Memory B cell (primary cell): ENCODE measurements around the gene RGS10.

Experiments used
- ATAC-seq: fragments of 150-1000 bp; cut with Tn5 transposase; 2 replicates; pipeline ENCODE4 v1.10.0; 2021; ENCODE audit warnings: low read depth, mild to moderate bottlenecking, moderate library complexity
- DNase-seq, 2 donors: peaks; one replicate each; pipeline ENCODE4 v3.0.0; 2022; ENCODE audit warnings: low spot score in 2 of 2
- H3K27ac Mint-ChIP-seq: one replicate; pipeline ENCODE4 v1.8.0; 2022; ENCODE audit warnings: mild to moderate bottlenecking, moderate library complexity, mixed read lengths
- H3K27me3 Mint-ChIP-seq: one replicate; pipeline ENCODE4 v1.8.0; 2022; ENCODE audit warnings: mixed read lengths
- H3K36me3 Mint-ChIP-seq: one replicate; pipeline ENCODE4 v1.8.0; 2022; ENCODE audit warnings: mild to moderate bottlenecking, mixed read lengths
- H3K4me1 Mint-ChIP-seq: one replicate; pipeline ENCODE4 v1.8.0; 2022; ENCODE audit warnings: mixed read lengths
- H3K4me3 Mint-ChIP-seq: one replicate; pipeline ENCODE4 v1.8.0; 2022; ENCODE audit warnings: mild to moderate bottlenecking, moderate library complexity, mixed read lengths
- H3K9me3 Mint-ChIP-seq: one replicate; pipeline ENCODE4 v1.8.0; 2022; ENCODE audit warnings: mixed read lengths

The RGS10 gene

DNA sequence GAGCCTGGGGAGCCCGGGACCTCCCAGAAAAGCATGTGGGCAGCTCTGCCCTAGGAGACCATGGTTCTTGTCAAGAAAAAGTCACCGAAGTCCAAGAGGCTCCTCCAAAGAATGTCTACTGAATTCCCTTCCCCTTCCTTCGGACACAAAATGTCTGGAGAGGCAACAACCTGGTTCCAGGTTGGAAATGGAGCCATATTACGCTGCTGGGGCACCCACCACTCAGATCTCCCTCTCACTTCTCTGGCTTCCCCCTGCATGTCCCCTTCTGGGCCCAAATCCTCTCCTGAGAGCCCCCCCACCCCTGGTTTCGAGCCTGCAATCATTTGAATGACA lies 52.6 kb downstream of the RGS10 start:
- H3K27ac Mint-ChIP-seq, result no peak overlapping the region
- H3K4me3 Mint-ChIP-seq, result peak overlapping the region; percentile 91
- DNase-seq (no peak), ATAC-seq (no peak)
- H3K9me3 Mint-ChIP-seq, result no peaks in the 10 kb centered on the region
- no peaks in the 10 kb centered on the region for H3K27me3 Mint-ChIP-seq
- no peaks in the 10 kb centered on the region for H3K4me1 Mint-ChIP-seq
- H3K36me3 Mint-ChIP-seq, result no peaks in the 10 kb centered on the region

DNA sequence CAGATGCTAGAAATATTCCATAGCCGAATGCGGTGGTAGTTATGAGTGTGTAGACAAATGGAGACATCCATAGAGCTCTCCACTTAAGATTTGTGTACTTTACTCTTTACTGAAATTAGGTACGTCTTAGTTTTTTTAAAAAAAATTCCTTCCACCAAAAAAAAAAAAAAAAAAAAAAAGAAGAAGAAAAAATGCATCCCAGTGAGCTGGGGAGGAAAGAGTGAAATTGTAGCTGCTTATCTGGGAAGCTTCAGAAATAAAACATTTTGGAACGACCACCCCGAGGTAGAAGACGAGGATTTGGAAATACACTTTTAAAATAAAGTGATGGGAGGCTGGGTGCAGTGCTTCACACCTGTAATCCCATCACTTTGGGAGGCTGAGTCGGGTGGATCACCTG lies 53.8 kb downstream of the RGS10 start:
- Mint-ChIP-seq H3K9me3 (no peaks in the 10 kb centered on the region), H3K36me3 (no peaks in the 10 kb centered on the region), H3K27ac (no peak overlapping the region), H3K4me3 (no peak overlapping the region), H3K27me3 (no peaks in the 10 kb centered on the region), H3K4me1 (no peaks in the 10 kb centered on the region)
- DNase-seq, result no peak
- no peak for ATAC-seq

DNA sequence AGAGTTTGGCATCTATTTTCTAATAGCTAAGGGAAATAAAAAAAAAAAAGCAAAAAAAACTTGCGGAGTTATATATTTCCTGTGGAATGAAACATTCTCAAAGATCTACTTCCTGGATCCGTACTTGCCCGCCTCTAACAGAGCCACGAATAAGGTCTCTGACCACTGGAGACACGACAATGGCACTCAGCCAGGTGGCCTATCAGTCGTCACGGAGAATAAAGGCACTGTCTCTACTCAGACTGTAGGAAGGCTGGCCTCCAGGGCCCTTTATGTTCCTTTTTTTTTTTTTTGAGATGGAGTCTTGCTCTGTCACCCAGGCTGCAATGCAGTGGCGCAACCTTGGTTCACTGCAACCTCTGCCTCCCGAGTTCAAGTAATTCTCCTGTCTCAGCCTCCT lies 58.7 kb downstream of the RGS10 start:
- Mint-ChIP-seq H3K4me1 (peaks cover 3% of the 10 kb centered on the region), H3K27ac (no peak overlapping the region), H3K36me3 (no peaks in the 10 kb centered on the region), H3K4me3 (no peak overlapping the region), H3K27me3 (peaks cover 1% of the 10 kb centered on the region), H3K9me3 (peaks cover 2% of the 10 kb centered on the region)
- DNase-seq (no peak), ATAC-seq (no peak)

DNA sequence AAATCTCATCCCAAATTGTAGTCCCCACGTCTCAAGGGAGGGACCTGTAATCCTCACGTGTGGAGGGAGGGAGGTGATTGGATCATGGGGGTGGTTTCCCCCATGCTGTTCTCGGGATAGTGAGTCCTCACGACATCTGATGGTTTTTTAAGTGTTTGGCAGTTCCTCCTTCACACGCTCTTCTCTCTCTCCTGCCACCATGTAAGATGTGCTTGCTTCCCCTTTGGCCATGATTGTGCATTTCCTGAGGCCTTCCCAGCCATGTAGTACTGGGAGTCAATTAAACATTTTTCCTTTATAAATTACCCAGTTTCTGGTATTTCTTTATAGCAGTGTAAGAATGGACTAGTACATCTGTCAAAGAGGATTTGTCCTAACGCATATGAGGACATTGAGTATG lies 59.5 kb downstream of the RGS10 start:
- H3K27ac Mint-ChIP-seq, result no peak overlapping the region
- H3K9me3 Mint-ChIP-seq, result peaks cover 2% of the 10 kb centered on the region
- H3K4me3 Mint-ChIP-seq, result no peak overlapping the region
- DNase-seq, result no peak
- no peak for ATAC-seq
- H3K4me1 Mint-ChIP-seq, result peaks cover 10% of the 10 kb centered on the region
- H3K27me3 Mint-ChIP-seq, result peaks cover 1% of the 10 kb centered on the region
- no peaks in the 10 kb centered on the region for H3K36me3 Mint-ChIP-seq

DNA sequence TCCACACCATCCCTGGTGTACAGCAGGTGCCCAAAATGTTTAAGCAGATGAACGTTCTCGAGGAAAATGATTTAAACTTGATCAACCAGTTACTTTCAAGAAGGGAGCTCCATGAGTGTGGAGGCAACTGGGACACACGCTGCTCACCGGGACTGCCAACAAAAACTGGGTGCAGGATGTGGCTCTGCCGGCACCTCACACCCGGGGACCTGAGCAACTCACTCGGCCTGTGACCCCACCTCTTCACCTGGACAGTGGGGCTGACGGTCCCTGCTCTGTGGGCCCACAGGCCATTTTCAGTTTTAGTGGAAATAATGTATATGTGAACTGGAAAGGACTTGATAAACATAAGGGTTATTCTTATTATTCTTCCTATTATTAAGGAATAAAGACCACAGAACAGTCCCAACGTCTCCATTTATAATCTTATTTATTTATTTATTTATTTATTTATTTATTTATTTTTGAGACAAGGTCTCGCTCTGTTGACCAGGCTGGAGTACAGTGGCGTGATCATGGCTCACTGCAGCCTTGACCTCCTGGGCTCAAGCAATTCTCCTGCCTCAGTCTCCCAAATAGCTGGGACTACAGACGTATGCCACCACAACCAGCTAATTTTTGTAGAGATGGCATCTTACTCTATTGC lies 60.6 kb downstream of the RGS10 start:
- DNase-seq, result no peak
- no peak overlapping the region for H3K4me3 Mint-ChIP-seq
- H3K36me3 Mint-ChIP-seq, result no peaks in the 10 kb centered on the region
- peaks cover 1% of the 10 kb centered on the region for H3K27me3 Mint-ChIP-seq
- no peak overlapping the region for H3K27ac Mint-ChIP-seq
- H3K4me1 Mint-ChIP-seq, result peaks cover 20% of the 10 kb centered on the region
- no peak for ATAC-seq
- peaks cover 2% of the 10 kb centered on the region for H3K9me3 Mint-ChIP-seq

DNA sequence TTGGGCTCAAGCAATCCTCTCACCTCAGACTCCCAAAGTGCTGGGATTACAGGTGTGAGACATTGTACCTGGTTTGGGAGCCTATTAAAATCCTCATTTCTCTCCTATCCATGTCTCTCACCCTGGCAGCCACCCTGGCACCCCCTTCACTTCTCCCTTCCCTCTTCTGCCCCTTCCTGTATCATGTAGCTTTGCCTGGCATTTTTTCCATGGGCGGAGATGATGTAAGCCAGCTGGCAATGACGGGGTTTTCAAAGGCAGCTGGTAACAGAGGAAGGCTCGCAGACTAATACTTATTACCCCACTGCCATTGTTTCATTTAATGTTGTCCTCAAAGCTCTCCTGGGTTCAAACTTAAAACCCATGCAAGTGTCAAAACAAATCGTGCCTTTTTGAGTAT lies 61.9 kb downstream of the RGS10 start:
- no peak for DNase-seq
- no peaks in the 10 kb centered on the region for H3K36me3 Mint-ChIP-seq
- ATAC-seq, result no peak
- peaks cover 22% of the 10 kb centered on the region for H3K4me1 Mint-ChIP-seq
- no peak overlapping the region for H3K4me3 Mint-ChIP-seq
- peaks cover 2% of the 10 kb centered on the region for H3K9me3 Mint-ChIP-seq
- H3K27ac Mint-ChIP-seq, result no peak overlapping the region
- H3K27me3 Mint-ChIP-seq, result peaks cover 1% of the 10 kb centered on the region

DNA sequence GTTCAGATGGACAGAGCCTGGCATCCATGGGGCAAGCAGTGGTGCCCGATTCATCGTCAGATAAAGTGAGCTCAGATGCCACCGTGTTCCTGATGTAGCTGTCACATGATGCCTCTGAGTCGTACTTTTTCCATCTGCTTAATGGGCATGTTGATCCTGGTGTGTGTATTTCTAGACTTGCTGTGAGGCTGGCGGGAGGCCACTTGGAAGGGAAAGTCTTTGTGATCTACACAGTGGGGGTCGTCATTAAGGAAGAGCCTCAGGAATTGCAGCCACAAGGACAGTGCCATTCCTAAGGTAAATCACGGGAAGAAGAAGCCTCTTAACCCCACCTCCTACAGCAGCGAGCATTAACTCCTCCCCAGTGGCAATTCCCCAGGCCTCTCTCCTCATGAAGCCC lies 63.0 kb downstream of the RGS10 start:
- H3K4me1 Mint-ChIP-seq, result peaks cover 22% of the 10 kb centered on the region
- no peaks in the 10 kb centered on the region for H3K36me3 Mint-ChIP-seq
- no peak overlapping the region for H3K27ac Mint-ChIP-seq
- ATAC-seq (no peak), DNase-seq (no peak)
- H3K4me3 Mint-ChIP-seq, result no peak overlapping the region
- H3K27me3 Mint-ChIP-seq, result peaks cover 1% of the 10 kb centered on the region
- H3K9me3 Mint-ChIP-seq, result peaks cover 2% of the 10 kb centered on the region

DNA sequence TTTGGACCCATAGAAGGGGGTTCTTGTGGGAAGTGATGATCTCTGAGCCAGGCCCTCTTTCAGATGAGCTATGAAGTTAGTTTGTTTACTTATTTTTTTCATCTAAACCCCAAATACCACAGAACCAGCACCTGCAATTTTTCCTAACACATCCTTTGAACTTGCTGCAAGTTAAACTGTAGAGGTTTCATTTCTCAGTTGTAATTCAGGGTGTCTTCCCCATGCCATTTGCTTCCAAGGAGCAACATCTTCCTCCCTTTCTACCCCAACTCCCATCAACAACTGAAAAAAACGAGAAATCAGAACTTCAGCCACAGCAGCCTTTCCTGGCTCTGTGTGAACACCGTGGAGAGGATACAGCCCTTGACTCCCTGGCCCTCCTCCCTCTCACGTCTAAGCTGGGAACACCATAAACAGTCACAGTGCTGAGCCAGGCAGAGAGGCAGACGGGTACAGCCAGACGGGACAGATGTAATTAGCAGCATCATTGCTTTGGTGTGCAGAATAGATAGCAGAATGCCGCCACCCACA lies 63.6 kb downstream of the RGS10 start:
- peaks cover 4% of the 10 kb centered on the region for H3K9me3 Mint-ChIP-seq
- DNase-seq, result no peak
- H3K27ac Mint-ChIP-seq, result peak overlapping the region; percentile 71
- H3K27me3 Mint-ChIP-seq, result peaks cover 1% of the 10 kb centered on the region
- no peaks in the 10 kb centered on the region for H3K36me3 Mint-ChIP-seq
- peak overlapping the region; percentile 11 for H3K4me3 Mint-ChIP-seq
- H3K4me1 Mint-ChIP-seq, result peaks cover 22% of the 10 kb centered on the region
- ATAC-seq, result peak; percentile 9

DNA sequence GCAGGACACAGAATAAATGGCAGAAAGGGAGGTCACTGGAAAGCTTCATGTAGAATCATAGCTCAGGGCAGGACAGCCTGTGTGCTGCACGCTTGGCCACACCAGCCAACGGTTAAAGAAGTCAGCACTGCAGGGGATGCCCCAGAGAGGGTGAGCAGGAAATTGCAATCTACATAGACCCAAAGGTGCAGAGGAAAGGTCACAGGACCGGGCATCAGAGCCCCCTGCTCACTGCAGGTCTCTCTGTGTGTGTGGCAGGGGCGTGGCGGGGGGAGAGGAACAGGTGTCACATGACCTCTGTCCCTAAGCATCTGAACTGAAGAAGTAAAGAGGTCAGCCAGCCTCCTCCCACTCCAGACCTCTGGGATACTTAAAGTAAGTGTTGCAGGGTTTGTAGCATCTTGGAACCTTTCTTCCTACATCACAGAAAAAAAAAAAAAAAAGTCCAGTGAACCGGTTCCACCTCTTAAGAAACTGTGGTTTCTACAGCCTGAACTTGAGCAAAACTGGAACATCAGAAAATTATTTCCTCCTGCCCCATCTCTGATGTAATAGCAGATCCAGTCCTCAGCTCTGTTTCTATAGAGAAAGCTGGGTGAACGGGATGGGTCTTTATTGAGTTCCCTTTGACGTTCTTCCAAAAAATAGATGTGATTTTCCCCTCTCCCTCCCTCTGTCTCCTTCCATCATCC lies 64.3 kb downstream of the RGS10 start:
- Mint-ChIP-seq H3K27me3 (peaks cover 1% of the 10 kb centered on the region), H3K4me1 (peaks cover 22% of the 10 kb centered on the region), H3K9me3 (peaks cover 4% of the 10 kb centered on the region), H3K36me3 (no peaks in the 10 kb centered on the region), H3K4me3 (peak overlapping the region; percentile 67), H3K27ac (peak overlapping the region; percentile 71)
- ATAC-seq (peak; percentile 91), DNase-seq (peak; percentile 25 to 44)

DNA sequence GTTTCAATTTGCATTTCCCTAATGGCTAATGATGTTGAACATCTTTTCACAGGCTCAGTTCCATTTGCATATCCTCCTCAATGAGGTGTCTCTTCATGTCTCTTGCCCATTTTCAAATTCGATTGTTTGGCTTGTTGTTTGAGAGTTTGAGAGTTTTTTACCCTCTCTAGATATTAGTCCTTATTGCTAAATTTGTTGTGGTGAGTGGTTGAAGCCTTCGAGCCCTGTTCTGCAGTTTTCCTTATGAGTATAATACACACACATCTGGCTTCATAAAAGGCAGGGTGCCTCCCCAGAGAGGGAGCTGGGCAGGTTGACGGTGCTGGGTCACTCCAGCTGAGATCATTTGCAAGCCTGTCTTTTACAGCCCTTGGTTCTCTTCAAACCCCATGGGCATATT lies 65.1 kb downstream of the RGS10 start:
- Mint-ChIP-seq H3K4me1 (peaks cover 23% of the 10 kb centered on the region), H3K36me3 (no peaks in the 10 kb centered on the region), H3K27me3 (no peaks in the 10 kb centered on the region), H3K4me3 (peak overlapping the region; percentile 67), H3K27ac (peak overlapping the region; percentile 71), H3K9me3 (peaks cover 2% of the 10 kb centered on the region)
- DNase-seq, result peak in 1 of 2 donors; percentile 16
- ATAC-seq, result peak; percentile 56

DNA sequence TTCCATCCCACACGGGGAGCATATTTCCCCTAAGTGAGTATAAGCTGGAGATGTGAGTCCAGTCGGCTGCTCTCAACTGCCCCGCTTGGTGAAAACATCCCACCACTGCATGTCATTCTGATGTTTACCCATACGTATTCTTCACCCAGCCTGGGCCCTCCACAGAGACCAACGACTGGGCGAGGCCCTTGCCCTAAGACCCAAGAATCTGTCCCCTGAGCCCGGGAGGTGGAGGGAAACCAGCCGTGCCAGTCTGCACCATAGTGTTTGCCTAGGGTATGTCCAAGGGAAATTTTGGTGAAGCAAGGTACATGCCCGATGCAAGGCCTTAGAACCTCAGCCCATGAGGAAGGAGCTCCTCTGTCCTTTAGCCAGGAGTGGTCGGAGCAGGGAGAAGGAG lies 67.9 kb downstream of the RGS10 start:
- peaks cover 28% of the 10 kb centered on the region for H3K4me1 Mint-ChIP-seq
- H3K9me3 Mint-ChIP-seq, result peaks cover 4% of the 10 kb centered on the region
- ATAC-seq, result no peak
- no peaks in the 10 kb centered on the region for H3K27me3 Mint-ChIP-seq
- H3K4me3 Mint-ChIP-seq, result no peak overlapping the region
- no peaks in the 10 kb centered on the region for H3K36me3 Mint-ChIP-seq
- H3K27ac Mint-ChIP-seq, result no peak overlapping the region
- DNase-seq, result no peak

DNA sequence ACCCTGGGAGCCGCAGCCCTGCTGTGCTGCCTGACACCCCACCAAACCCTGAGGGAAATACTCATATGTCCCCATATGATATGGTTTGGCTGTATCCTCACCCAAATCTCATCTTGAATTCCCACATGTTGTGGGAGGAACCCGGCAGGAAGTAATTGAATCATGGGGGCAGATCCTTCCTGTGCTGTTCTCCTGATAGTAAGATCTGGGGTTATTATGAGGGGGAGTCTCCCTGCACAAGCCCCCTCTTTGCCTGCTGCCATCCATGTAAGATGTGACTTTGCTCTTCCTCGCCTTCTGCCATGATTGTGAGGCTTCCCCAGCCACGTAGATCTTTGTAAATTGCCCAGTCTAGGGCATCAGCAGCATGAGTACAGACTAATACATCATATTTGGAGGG lies 68.7 kb downstream of the RGS10 start:
- peaks cover 4% of the 10 kb centered on the region for H3K9me3 Mint-ChIP-seq
- peaks cover 23% of the 10 kb centered on the region for H3K4me1 Mint-ChIP-seq
- no peaks in the 10 kb centered on the region for H3K36me3 Mint-ChIP-seq
- H3K27ac Mint-ChIP-seq, result no peak overlapping the region
- no peak overlapping the region for H3K4me3 Mint-ChIP-seq
- no peak for DNase-seq
- ATAC-seq, result no peak
- no peaks in the 10 kb centered on the region for H3K27me3 Mint-ChIP-seq

DNA sequence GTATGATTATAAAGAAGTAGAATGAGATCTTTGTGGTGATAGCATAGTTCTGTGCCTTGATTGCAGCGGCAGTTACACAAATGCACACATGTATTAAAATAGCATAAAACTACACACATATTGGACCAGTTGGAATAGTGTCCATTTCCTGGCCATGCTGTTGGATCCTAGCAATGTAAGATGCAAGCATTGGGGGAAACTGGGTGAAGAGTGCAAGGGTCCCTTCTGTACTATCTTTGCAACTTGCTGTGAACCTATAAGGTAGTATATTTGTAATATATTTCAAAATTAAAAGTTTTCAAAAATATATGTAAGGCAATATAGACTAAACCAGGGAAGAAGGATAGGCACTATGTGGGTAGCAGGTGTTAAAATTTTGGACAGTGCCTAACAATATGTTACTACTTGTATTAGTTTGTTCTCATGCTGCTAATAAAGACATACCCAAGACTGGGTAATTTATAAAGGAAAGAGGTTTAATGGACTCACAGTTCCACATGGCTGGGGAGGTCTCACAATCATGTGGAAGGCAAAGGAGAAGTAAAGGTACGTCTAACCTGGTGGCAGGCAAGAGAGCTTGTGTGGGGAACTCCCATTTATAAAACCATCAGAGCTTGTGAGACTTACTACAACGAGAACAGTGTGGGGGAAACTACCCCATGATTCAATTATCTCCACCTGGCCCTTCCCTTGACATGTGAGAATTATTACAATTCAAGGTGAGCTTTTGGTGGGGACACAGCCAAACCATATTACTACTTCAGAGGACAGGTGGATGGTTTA lies 71.4 kb downstream of the RGS10 start:
- Mint-ChIP-seq H3K27me3 (no peaks in the 10 kb centered on the region), H3K36me3 (no peaks in the 10 kb centered on the region), H3K4me1 (peaks cover 9% of the 10 kb centered on the region), H3K27ac (no peak overlapping the region), H3K4me3 (no peak overlapping the region), H3K9me3 (peaks cover 4% of the 10 kb centered on the region)
- ATAC-seq (peak; percentile 79), DNase-seq (no peak)

DNA sequence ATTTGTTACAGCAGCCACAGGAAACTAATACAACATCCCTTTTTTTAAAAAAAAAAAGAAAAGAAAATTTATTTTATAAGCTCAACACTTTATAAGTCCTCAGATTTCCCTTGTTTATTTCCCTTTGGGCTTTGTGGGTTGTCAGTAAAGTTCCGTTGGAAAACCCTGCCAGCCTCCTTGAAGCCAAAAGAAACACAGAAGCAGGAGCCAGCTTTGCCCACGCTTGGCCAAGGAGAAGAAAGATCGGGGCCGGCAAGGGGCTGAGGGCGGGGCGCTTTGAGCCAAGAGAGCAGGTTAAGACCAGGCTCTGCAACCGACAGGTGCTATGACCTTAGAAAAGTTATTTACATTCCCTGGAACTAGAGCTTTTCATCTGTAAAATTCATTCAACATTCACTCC lies 72.7 kb downstream of the RGS10 start:
- ATAC-seq, result no peak

More for the DNA sequence above, 72.7 kb downstream of the RGS10 start:
- H3K4me1 Mint-ChIP-seq, result peaks cover 15% of the 10 kb centered on the region
- no peak for DNase-seq
- H3K9me3 Mint-ChIP-seq, result peaks cover 4% of the 10 kb centered on the region
- no peaks in the 10 kb centered on the region for H3K36me3 Mint-ChIP-seq
- H3K4me3 Mint-ChIP-seq, result no peak overlapping the region
- no peak overlapping the region for H3K27ac Mint-ChIP-seq
- peaks cover 6% of the 10 kb centered on the region for H3K27me3 Mint-ChIP-seq
